Hippocampal formation (tissue), 2 donors: Measurements from ENCODE around the gene C1orf167.

ENCODE experiments used
- DNase-seq, 2 donors: peaks; one replicate each; lab custom pipeline; 2025; lab: John Stamatoyannopoulos, UW

Gene C1orf167

DNA sequence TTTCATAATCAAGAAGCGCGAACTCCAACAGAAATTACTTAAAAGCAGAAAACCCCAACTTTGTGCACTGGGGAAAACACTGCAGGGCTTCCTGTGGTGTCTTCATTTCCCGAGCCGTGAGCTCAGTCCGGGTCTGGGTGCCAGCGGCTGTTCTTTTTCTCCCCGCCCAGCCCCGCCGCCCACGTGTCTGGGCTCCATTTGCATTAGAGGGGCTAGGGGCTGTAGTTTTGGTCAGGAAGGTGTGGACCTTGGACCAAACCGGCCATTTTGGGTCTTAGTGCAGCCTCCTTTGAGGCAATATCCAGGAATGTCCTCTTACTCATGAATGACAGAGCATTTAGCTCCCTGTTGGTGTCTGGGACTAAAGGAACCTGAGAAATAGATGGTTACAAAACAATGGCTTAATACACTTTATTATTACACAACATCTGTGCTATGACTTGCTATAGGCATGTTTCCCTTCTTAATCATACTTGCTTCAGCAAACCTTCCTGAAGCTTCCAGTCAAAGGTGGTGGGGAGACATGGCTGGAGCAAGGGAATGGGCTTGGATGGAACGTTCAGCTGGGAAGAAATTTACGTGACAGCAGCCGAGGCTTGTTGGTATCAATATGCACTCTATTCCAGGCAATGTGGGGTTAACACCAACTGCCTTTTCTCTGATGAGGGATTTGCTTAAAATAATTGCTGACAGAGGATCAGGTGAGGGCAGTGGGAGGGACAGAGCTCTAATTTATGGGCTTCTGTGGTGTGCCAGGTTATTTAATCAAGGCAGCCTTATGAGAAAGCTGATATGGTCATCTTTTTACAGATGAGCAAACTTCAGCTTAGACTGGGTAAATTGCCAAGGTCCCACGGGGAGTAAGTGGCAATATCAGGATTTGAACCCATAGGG, 25.0 kb upstream of the C1orf167 start:
- DNase-seq = peak in 1 of 2 donors; percentile 26

DNA sequence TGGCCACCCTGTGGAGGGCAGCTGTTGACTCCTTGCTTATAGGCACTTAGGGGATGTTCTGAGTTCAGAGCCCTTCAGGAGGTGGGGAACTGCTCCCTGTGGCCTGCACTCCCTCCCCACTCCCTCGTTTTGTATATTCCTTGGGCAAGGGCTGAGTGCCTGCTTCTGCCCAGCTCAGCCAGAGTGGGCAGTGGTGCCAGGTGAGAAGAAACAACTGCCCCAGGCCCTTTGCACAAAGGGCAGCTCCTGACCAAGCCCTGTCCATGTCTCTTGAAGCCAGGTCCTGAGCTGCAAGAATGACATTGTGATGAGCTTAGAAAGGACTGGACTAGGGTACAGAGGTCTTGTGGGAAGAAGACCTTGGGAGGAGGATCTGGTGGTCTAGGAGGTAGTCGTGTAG, 23.9 kb upstream of the C1orf167 start:
- DNase-seq = no peak

DNA sequence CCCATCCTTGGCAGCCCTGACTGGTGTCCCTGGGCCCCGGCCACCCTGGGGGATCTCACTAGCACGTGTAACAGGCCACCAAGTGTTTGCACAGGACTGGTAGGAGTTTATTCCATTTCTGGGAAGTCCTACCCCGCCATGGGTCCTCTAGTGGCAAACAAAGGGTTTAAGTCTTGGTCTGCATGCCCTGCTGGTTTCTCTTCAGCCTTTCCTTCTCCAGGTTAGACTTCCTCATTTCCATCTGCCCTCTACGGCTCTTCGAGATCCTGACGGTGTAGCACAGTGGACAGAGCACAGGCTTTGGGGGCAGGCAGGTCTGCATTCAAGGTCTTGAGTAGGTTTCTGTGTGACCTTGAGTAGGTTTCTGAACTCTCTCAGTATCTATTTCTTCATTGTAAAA, 23.2 kb upstream of the C1orf167 start:
- DNase-seq = no peak

- no peak for DNase-seq
Measured at GRCh38 chr1:11740258-11741192, 21.5 kb upstream of the C1orf167 start.

DNA sequence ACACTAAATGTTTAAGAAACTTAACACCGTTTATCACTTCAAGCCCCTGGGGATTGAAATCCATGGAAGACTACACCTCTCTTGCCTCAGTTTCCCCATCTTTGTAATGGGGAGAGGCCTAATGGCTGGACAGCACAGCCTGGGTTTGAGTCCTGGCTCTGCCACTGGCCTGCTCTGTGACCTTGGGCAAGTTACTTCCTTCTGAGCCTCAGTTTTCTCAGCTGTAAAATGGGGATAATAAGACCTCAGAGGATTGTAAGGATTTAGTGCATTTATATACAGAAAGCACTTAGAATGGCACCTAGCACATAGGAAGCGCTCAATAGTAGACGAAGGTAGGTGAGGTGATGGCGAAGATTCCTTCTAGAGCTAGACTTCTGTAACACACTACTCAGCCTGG, 20.5 kb upstream of the C1orf167 start:
- DNase-seq = no peak

DNA sequence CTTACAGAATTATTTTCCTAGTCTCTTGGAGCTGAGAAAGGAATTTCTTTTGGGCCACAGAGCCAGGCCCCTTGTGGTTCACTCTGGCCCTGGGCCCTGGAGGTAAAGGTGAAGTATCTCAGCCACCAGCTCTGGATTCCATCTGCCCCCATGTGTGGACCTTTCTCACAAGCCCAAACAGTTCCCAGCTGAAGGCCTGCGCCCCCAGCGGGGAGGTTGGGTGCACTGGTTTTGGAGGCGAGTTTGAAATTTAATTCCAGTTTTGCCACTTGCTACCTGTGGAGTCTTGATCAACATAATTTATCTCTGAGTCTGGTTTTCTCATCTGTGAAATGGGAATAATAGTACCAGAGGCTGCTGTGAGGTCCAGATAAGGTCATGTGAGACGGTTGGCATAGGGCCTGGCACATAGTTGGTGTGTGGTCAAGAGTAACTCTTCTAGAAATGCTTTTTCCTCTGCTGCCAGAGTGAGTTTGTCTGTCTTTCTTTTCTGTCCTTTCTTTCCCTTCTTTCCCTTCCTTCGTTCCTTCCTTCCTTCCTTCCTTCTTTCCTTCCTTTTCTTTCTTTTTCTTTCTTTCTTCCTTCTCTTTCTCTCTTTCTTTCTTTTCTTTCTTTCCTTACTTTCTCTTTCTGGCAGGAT, 20.0 kb upstream of the C1orf167 start:
- DNase-seq = no peak

DNA sequence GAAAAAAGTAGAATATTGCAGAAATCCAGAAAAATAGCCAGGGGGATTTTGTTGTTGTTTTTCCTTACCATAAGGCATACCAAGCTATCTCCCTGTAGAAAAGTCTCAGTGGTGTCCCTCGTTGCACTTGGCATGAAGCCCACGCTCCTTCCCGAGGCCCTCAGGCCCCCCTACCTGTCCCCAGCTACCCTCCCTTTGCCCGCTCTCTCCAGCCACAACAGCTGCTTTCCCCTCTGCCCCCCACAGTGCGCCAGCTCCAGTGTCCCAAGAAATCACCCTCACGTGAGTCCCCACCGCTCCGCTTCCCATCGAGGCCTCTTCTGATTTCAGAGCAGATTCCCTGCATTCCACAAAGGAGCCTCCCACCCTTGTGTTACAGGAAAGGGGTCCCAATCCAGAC, 17.7 kb upstream of the C1orf167 start:
- DNase-seq = no peak

GRCh38 chr1:11746092-11746491, 15.9 kb upstream of the C1orf167 start:
- no peak for DNase-seq

DNA sequence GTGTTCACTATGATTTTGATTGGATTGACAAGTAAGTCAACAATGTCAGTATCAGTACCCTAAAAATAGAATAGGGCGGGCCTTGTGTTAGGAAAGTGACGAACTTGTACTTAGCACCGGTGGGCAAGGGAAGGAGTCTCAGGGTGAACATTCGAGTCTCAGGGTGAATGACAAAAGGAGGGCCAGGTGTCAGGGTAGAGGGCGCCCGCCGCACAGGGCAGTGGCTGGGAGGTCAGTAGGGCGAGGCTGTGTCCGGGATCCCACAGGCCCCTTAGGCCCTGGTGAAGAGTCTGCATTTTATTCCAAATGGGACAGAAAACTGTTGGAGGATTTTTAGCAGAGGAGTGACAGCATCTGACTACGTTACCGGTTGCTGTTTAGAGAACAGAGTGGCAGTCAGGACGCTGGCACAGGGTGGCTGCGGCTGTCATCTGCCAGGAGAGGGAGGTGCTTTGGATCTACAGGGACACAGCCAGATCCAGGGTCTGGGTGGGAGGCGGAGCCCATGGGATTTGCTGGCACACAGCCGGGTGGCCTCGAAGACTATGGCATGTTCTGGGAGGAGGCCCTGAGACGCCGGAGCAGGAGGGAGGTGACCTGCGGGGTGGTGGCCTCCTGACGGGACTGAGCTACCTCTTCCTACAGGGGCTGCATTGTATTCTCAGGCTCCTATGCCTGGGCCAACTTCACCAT, 15.1 kb upstream of the C1orf167 start:
- DNase-seq = no peak

DNA sequence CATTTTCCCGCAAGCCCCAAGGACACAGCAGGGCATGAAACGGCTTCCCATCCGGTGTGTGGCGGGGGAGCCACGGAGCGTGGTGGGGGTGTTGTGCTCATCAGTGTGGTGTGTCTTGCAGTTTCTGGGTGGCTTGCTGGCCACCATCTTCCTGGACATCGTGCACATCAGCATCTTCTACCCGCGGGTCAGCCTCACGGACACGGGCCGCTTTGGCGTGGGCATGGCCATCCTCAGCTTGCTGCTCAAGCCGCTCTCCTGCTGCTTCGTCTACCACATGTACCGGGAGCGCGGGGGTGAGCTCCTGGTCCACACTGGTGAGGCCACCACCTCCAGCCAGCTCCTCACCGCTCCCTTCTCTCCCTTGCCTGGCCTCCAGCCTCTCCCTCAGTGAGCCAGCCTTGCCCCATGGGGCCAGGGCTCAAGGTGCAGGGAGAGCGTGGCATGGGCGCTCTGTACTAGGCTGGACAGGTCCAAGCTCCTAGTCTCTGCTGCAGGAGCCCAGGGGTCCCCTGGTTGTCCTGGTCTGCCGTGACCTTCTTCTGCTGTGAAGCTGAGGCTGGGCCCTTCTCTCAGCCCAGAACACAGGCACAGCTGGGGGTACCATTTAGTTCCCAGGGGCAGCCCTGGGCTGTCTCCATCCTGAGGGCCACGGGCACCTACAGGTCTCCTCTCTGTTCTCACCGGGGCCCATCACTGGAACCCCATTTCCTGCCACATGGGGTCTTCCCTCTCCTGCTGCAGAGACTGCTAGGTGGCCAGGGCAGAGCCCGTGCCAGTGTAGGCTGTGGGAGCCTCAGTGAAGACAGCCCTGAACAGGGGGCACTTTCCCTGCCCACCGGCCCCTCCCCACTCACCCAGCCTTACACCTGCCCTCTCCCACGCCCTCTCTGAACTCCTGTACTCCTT, 13.4 kb upstream of the C1orf167 start:
- no peak for DNase-seq

DNA sequence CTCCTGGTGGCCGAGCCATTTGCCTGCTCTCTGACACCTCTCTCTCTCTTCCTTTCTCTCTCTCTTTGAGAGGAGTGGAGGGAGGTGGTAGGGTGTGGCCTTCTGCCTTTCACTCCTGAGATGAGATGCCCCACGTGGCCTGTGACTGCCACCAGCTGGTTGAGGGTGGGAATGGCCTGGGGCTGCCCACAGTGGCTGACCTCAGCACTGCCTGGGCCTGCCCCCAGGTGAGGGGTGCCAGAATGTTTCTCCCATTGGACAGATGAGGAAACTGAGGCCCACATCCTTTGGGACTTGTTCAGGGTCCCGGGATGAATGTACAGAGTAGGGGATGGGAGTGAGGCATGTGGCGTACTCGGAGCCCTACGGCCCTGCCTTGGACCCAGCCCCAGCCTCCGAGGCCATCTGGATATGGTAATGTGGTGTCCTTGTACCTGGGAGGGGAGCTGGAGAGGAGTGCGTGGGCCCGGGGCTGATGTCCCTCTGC, 12.7 kb upstream of the C1orf167 start:
- peak in 1 of 2 donors; percentile 12 for DNase-seq

DNA sequence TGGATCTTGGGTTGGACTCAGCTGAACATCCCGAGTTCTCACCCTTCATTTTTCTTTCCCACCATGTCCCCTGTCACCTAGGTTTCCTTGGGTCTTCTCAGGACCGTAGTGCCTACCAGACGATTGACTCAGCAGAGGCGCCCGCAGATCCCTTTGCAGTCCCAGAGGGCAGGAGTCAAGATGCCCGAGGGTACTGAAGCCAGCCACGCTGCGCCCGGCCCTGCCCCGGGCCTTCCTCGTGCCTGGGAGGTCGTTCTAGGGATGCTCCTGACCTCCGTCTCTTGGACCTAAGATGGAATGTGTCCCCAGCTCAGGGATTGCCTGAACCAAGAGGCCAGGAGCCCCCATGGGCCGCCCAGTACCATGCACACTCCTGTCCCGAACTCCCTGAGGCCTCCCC, 12.0 kb upstream of the C1orf167 start:
- no peak for DNase-seq

GRCh38 chr1:11751087-11751486, 10.9 kb upstream of the C1orf167 start:
- DNase-seq = no peak

DNA sequence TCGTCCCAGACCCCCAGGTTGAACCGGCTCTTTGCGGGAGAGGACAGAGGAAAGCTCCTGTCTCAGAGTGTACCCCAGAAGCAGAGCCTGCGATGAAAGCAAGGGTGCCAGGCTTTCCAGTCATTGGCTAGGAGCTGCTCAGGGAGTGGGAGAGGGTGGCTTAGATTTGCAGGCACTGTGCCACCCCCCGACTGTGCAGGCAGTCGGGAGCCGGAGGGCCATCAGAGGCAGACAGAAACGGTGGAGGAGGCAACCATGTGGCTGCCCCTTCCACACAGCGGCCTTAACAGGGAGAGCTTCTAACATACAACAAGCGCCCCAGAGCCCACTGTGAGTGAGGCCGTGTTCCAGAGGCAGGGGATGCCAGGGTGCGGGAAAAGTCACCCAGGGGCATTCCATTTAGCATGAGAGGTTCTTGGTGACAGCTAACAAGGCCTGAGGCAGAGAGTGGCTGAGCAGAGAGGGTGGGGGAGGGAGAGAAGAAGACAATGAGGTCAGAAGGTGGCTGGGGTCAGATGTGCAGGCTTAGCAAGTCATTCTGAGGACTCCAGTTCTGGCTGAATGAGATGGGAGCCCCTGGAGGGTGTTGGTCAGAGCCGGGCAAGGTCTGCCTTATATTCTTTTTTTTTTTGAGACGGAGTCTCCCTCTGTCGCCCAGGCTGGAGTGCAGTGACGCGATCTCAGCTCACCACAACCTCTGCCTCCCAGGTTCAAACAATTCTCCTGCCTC, 9.5 kb upstream of the C1orf167 start:
- no peak for DNase-seq

DNA sequence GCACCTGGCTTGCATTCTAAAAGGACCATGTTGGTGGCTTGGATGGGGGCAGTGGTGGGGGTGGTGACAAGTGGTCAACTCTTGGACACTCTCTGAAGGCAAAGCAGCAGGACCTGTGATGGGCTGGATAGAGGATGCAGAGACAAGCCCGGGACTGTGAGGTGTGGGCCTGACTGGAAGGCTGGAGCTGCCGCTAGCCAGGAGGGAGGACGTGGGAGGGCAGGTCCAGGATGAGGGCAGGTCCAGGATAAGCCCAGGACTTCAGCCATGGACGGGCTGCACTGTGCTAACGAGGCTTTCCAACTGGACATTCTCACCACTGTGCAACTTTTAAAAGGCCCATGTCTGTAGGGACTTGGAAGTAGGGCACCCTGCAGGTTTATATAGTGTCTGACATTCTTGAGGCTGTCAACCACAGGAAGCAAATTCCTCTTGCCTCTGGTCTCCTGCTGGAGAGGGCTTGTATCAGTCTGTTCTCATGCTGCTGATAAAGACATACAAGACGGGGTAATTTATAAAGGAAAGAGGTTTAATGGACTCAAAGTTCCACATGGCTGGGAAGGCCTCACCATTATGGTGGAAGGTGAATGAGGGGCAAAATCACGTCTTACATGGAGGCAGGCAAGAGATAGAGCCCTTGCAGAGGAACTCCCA, 8.3 kb upstream of the C1orf167 start:
- DNase-seq = no peak

- no peak for DNase-seq
Measured at GRCh38 chr1:11757047-11757446, 4.9 kb upstream of the C1orf167 start.

- DNase-seq = no peak
Measured at GRCh38 chr1:11759791-11760190, 2.2 kb upstream of the C1orf167 start.

DNA sequence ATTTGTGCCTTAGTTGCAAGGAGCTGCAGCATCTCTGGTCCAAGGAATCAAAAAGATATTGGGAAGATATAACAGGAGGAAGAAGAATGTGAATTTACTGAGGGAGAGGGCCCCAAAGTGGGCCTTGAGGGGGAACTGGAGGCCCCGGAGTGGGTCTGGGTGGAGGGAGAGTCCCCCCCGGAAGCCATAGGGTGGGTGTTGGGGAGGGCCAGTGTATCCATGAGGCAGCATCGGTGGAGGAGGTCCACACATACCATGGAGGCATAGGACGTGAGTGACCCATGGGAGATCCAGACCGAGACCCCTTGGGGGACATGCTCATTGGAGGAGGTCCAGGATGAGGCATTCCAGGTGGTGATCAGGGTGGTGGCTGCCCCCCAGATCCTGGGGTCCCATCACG, 708 bp upstream of the C1orf167 start:
- DNase-seq = no peak

DNA sequence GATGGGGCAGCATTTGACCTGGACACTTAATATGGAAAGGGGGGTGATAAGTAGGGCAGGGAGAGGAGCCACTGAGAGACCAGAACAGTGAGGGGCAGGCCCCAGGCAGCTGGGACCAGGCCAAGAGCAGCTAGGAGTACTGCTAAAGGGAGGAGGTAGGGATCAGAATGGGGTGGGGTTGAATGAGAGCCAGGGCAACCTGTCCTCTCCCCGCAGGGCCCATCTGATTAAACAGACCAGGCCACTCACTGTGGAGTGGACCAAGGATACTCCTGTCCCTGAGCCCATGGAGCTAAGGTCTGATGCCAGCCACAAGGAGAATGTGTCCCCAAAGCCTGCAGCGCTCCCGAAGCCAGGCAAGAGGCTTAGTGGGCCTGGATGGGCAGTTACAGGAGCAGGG, 2.1 kb downstream of the C1orf167 start:
- no peak for DNase-seq
